WERI-Rb-1 (cell line): Measurements from ENCODE around the gene POLDIP2.
A peak's percentile ranks its signal among the peaks of the same experiment; 100 is the strongest.

ENCODE experiments used
- DNase-seq: peaks from one replicate; pipeline ENCODE4 v3.0.0-alpha.2; 2020
- H3K27ac ChIP-seq: fragments of 250-450 bp; sonication (Bioruptor Pico); 2 replicates; pipeline ENCODE4 v1.5.1; 2020; ENCODE audit warnings: mild to moderate bottlenecking, moderate library complexity
- H3K27me3 ChIP-seq: fragments of 250-450 bp; sonication (Bioruptor Pico); 2 replicates; pipeline ENCODE4 v1.5.1; 2021; ENCODE audit warnings: mild to moderate bottlenecking, low read depth, moderate library complexity; ENCODE audit not compliant: insufficient read depth, severe bottlenecking
- H3K36me3 ChIP-seq: fragments of 250-450 bp; sonication (Bioruptor Pico); 2 replicates; pipeline ENCODE4 v1.5.1; 2020; ENCODE audit warnings: mild to moderate bottlenecking, moderate library complexity
- H3K4me3 ChIP-seq: 2 replicates; pipeline ENCODE4 v1.5.1; 2011; ENCODE audit warnings: low read depth, mild to moderate bottlenecking, control low read depth, low read length
- H3K9me3 ChIP-seq: fragments of 250-450 bp; sonication (Bioruptor Pico); 2 replicates; pipeline ENCODE4 v1.5.1; 2021; ENCODE audit warnings: mild to moderate bottlenecking, moderate library complexity; ENCODE audit not compliant: severe bottlenecking
- TF ChIP-seq, protein P1 (sequence below): IDR thresholded peaks from 2 replicates; pipeline ENCODE4 v1.5.1; 2011; ENCODE audit warnings: low read depth, mild to moderate bottlenecking, control low read depth, inconsistent platforms, low read length

POLDIP2 gene, protein sequence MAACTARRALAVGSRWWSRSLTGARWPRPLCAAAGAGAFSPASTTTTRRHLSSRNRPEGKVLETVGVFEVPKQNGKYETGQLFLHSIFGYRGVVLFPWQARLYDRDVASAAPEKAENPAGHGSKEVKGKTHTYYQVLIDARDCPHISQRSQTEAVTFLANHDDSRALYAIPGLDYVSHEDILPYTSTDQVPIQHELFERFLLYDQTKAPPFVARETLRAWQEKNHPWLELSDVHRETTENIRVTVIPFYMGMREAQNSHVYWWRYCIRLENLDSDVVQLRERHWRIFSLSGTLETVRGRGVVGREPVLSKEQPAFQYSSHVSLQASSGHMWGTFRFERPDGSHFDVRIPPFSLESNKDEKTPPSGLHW

DNA sequence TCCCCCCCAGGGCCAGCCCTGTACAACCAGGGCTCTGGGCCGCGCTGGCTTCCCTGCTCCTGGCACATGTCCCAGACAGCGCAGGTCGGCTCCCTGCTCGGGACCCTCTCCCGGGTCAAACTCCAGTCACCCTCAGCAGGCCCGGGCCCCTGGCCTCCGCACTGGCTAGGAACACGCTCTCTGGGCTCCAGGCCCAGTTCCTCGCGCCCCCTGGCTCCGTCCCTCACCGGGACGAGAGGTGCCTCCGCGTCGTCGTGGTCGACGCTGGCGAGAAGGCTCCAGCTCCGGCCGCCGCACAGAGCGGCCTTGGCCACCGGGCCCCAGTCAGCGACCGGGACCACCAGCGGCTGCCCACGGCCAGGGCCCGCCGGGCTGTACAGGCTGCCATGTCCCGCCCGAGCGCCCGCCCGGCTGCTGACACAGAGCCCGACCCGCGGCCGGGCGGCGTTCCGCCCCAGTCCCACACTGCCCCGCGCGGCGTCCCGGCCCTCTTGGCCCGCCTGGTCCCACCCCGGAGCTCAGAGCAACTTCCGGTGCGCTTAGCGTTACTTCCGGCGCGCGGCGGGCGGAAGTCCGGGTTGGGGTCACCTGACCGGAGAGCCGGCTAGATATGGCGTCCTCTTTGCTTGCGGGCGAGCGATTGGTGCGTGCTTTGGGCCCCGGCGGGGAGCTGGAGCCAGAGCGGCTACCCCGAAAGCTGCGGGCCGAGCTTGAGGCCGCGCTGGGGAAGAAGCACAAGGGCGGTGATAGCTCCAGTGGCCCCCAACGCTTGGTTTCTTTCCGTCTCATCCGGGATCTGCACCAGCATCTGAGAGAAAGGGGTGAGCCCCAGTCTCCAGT, at the start of gene POLDIP2:
Gene POLDIP2, minus strand, starts transcription at position 467 of the 840 bp plus-strand sequence. Its CDS starts 79 bp downstream, at position 388.
- peak within 1 kb of the TSS; percentile 80 for H3K4me3 ChIP-seq
- no peaks in the 10 kb centered on the region for H3K9me3 ChIP-seq
- H3K27me3 ChIP-seq, result no peaks in the 10 kb centered on the region
- TF ChIP-seq, protein P1, sequence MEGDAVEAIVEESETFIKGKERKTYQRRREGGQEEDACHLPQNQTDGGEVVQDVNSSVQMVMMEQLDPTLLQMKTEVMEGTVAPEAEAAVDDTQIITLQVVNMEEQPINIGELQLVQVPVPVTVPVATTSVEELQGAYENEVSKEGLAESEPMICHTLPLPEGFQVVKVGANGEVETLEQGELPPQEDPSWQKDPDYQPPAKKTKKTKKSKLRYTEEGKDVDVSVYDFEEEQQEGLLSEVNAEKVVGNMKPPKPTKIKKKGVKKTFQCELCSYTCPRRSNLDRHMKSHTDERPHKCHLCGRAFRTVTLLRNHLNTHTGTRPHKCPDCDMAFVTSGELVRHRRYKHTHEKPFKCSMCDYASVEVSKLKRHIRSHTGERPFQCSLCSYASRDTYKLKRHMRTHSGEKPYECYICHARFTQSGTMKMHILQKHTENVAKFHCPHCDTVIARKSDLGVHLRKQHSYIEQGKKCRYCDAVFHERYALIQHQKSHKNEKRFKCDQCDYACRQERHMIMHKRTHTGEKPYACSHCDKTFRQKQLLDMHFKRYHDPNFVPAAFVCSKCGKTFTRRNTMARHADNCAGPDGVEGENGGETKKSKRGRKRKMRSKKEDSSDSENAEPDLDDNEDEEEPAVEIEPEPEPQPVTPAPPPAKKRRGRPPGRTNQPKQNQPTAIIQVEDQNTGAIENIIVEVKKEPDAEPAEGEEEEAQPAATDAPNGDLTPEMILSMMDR, result no peak
- H3K27ac ChIP-seq, result peak within 1 kb of the TSS; percentile 92
- peaks cover 62% of the 10 kb centered on the region for H3K36me3 ChIP-seq
- DNase-seq, result peak; percentile 95

DNA sequence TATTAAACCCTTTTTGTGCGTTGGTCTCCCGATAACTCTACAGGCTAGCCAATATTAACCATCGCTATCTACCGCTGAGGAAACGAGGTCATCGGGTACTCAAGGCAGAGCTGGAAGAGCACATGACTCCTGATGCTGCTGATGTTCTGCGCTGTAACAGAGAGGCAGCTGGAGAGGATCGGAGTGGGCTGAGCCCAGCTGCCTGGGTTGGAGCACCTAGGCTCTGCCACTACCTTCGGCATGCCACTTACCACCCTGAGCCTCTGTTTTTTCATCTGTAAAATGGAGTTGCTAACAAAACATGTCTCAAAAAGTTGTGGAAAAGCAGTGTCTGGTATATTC, 49.1 kb upstream of the POLDIP2 start:
- H3K27me3 ChIP-seq, result no peaks in the 10 kb centered on the region
- no peaks in the 10 kb centered on the region for H3K9me3 ChIP-seq
- peak overlapping the region; percentile 82 for H3K27ac ChIP-seq
- DNase-seq, result no peak
- TF ChIP-seq, protein P1, result no peak
- H3K36me3 ChIP-seq, result peaks cover 37% of the 10 kb centered on the region
- H3K4me3 ChIP-seq, result peak overlapping the region; percentile 73

DNA sequence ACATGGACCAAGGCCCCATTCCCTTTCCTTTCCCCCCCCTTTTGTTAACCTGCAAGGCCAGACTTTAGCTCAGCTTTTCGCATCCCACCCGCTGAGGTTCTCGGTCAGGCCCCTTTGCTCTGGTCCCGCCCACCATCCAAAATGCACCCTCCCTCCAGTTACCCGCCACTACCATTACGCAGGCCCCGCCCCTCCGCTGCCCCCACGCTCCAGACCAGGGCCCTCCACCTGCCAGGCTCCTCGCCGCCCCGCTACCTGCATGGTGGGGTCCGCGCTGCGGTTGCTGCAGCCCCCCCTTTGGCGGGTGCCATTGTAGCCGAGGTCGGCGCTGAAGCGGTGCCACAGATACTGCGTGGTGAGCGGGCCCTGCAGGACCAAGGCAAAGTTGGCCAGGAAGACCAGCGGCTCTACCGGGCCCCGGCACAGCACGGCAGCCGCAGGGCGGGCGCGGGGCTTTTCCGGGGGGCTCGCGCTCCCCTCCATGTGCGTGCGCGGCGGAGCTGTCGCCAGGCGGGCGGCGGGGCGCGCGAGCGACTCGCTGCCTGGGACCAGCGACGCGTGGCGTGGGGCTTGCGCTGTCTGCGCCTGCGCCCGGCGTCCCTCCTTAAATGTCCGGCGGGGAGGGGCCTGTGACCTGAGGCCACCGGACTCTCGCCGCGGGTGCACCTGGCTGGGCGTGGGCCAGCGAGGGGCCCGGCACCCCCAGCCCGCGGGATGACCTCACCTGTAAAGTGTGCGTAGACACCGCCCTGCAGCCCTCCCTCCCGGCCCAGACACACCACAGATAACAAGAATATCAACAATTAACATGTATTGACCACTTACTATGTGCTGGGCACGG, 48.5 kb upstream of the POLDIP2 start, which contains the start of gene SLC46A1:
Gene SLC46A1, minus strand, starts transcription at position 581 of the 841 bp plus-strand sequence. Its CDS starts 98 bp downstream, at position 483.
- Histone ChIP-seq H3K27ac (peak within 1 kb of the TSS; percentile 82), H3K4me3 (peak within 1 kb of the TSS; percentile 73), H3K9me3 (no peaks in the 10 kb centered on the region), H3K36me3 (peaks cover 42% of the 10 kb centered on the region), H3K27me3 (no peaks in the 10 kb centered on the region)
- peak; percentile 80 for DNase-seq
- TF ChIP-seq, protein P1, result no peak

DNA sequence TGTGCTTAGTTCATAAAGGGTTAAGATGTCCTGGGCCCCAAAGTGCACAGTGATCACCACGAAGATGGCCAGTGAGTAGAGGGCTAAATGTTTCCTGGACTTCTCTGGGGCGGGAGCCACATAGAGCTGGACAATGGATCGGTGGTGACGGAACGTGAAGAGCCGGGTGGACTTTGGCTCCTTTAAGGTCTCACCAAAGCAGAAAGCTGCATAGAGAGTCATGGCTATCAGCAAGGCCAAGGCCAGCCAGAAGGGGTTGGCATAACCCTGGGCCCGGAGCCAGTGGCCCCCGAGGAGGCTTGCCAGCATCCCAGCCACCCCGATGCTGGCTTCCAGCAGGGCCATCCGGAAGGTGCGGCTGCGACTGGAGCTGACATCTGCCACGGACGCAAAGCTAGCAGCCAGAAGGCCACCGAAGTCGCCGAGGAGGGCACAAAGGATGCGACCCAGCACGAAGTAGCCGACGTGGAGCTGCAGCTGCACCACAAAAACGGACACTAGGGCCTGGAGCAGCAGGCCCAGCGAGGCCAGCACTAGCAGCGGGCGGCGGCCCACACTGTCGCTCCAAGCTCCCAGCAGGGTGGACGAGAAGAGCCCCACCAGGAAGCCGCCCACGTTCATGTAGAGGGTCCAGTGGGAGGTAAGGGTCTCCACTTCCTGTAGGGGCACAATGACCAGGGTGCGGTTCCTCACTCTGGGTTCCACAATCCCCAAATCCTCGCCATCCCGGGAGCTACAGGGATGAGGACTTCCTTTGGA, 47.7 kb upstream of the POLDIP2 start:
- Histone ChIP-seq H3K36me3 (peaks cover 51% of the 10 kb centered on the region), H3K4me3 (peak overlapping the region; percentile 73), H3K27me3 (no peaks in the 10 kb centered on the region), H3K9me3 (no peaks in the 10 kb centered on the region), H3K27ac (peak overlapping the region; percentile 82)
- DNase-seq, result no peak
- TF ChIP-seq, protein P1, result no peak

DNA sequence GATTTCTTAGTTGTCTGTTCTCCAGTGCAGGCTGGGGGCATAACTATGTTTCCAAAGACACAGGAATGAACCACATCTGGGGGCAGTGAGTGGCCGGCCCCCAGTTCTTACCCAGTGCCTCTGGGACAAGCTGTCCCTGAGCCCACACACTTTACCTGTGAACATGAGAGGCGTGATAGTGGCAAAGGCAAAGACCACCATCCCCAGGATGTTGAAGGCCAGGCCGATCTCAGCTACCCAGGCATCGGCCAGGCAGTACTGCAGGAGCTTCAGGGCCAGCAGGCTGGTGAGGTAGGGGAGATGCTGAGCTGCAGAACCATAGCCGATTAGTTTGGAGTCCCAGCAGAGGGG, 47.1 kb upstream of the POLDIP2 start:
- DNase-seq, result no peak
- H3K27me3 ChIP-seq, result no peaks in the 10 kb centered on the region
- H3K9me3 ChIP-seq, result no peaks in the 10 kb centered on the region
- H3K4me3 ChIP-seq, result no peak overlapping the region
- H3K27ac ChIP-seq, result no peak overlapping the region
- peaks cover 57% of the 10 kb centered on the region for H3K36me3 ChIP-seq
- TF ChIP-seq, protein P1, result no peak
